ENCODE results near the gene DCDC1. TPM values are rescaled to one million over a fixed set of nuclear protein-coding genes. Genes with fewer than 3 reads are reported as not detected.

Gene DCDC1
- total RNA-seq, 1 donor from 2014 or later, result 6.9 TPM

GRCh38 chr11:30902929-30903328, 466.6 kb downstream of the DCDC1 start:
- no peaks in the 10 kb centered on the region for H3K27me3 Mint-ChIP-seq
- no peak for DNase-seq (ENCODE audit: low spot score, unreplicated experiment)
- H3K27ac Mint-ChIP-seq, result no peak overlapping the region
- no peaks in the 10 kb centered on the region for H3K9me3 Mint-ChIP-seq (ENCODE audit: low read depth)
- H3K4me1 Mint-ChIP-seq (ENCODE audit: low read depth), result no peaks in the 10 kb centered on the region
- no peaks in the 10 kb centered on the region for H3K36me3 Mint-ChIP-seq (ENCODE audit: insufficient read depth)
- H3K4me3 Mint-ChIP-seq (ENCODE audit: low read depth), result no peak overlapping the region
- TF ChIP-seq CTCF (IDR thresholded peaks at IDR 0.05; ENCODE audit: unreplicated experiment), result no peak

DNA sequence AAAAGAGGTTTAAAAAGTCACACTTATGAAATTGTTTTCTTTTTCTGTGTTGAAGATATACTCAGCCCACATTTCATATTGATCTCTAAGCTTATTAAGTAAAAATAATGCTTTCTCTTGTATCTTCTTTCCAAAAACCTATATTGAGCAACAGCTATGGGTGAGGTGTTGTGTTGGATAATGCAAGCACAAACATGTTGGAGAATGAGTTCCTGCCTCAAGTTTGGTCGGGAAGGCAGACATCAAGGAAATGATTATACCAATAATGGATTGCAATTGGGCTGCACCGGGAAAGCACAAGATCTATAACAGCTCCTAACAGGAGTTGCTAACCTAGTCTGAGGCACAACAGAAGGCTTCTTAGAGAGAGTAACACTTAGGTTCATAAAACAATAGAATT, 474.5 kb downstream of the DCDC1 start:
- no peak for DNase-seq (ENCODE audit: low spot score, unreplicated experiment)
- H3K4me3 Mint-ChIP-seq (ENCODE audit: low read depth), result no peak overlapping the region
- no peaks in the 10 kb centered on the region for H3K4me1 Mint-ChIP-seq (ENCODE audit: low read depth)
- no peak for TF ChIP-seq CTCF (IDR thresholded peaks at IDR 0.05; ENCODE audit: unreplicated experiment)
- no peak overlapping the region for H3K27ac Mint-ChIP-seq
- no peaks in the 10 kb centered on the region for H3K9me3 Mint-ChIP-seq (ENCODE audit: low read depth)
- H3K36me3 Mint-ChIP-seq (ENCODE audit: insufficient read depth), result no peaks in the 10 kb centered on the region
- no peaks in the 10 kb centered on the region for H3K27me3 Mint-ChIP-seq

GRCh38 chr11:30893318-30893717, 476.2 kb downstream of the DCDC1 start:
- no peaks in the 10 kb centered on the region for H3K4me1 Mint-ChIP-seq (ENCODE audit: low read depth)
- H3K27me3 Mint-ChIP-seq, result no peaks in the 10 kb centered on the region
- no peak overlapping the region for H3K27ac Mint-ChIP-seq
- no peak for TF ChIP-seq CTCF (IDR thresholded peaks at IDR 0.05; ENCODE audit: unreplicated experiment)
- H3K36me3 Mint-ChIP-seq (ENCODE audit: insufficient read depth), result no peaks in the 10 kb centered on the region
- H3K4me3 Mint-ChIP-seq (ENCODE audit: low read depth), result no peak overlapping the region
- no peaks in the 10 kb centered on the region for H3K9me3 Mint-ChIP-seq (ENCODE audit: low read depth)
- DNase-seq (ENCODE audit: low spot score, unreplicated experiment), result no peak

GRCh38 chr11:30889143-30889794, 480.3 kb downstream of the DCDC1 start:
- no peaks in the 10 kb centered on the region for H3K27me3 Mint-ChIP-seq
- DNase-seq (ENCODE audit: low spot score, unreplicated experiment), result no peak
- no peak overlapping the region for H3K27ac Mint-ChIP-seq
- H3K4me3 Mint-ChIP-seq (ENCODE audit: low read depth), result no peak overlapping the region
- H3K4me1 Mint-ChIP-seq (ENCODE audit: low read depth), result no peaks in the 10 kb centered on the region
- no peaks in the 10 kb centered on the region for H3K9me3 Mint-ChIP-seq (ENCODE audit: low read depth)
- TF ChIP-seq CTCF (IDR thresholded peaks at IDR 0.05; ENCODE audit: unreplicated experiment), result no peak
- H3K36me3 Mint-ChIP-seq (ENCODE audit: insufficient read depth), result no peaks in the 10 kb centered on the region

- TF ChIP-seq CTCF (IDR thresholded peaks at IDR 0.05; ENCODE audit: unreplicated experiment), result no peak
- no peak overlapping the region for H3K27ac Mint-ChIP-seq
- H3K4me1 Mint-ChIP-seq (ENCODE audit: low read depth), result no peaks in the 10 kb centered on the region
- H3K4me3 Mint-ChIP-seq (ENCODE audit: low read depth), result no peak overlapping the region
- H3K36me3 Mint-ChIP-seq (ENCODE audit: insufficient read depth), result no peaks in the 10 kb centered on the region
- no peaks in the 10 kb centered on the region for H3K27me3 Mint-ChIP-seq
- DNase-seq (ENCODE audit: low spot score, unreplicated experiment), result no peak
- H3K9me3 Mint-ChIP-seq (ENCODE audit: low read depth), result no peaks in the 10 kb centered on the region
These were observed 490.1 kb downstream of the DCDC1 start for GRCh38 chr11:30879322-30880005.
